ENCODE data around the gene CDC73. TPM values are rescaled to one million over a fixed set of nuclear protein-coding genes. Genes with fewer than 3 reads are reported as not detected.

The CDC73 gene
- total RNA-seq, 1 experiment from 2014 or later, result 62.5 TPM

- H3K4me1 ChIP-seq (ENCODE audit: insufficient read depth, low read length), result no peaks in the 10 kb centered on the region
- H3K23me2 ChIP-seq (ENCODE audit: insufficient read length, low read depth, low read length, poor library complexity, severe bottlenecking), result no peaks in the 10 kb centered on the region
- no peaks in the 10 kb centered on the region for H4K20me1 ChIP-seq (ENCODE audit: control insufficient read depth, insufficient read depth, insufficient read length)
- no peak for DNase-seq
- H4K91ac ChIP-seq (ENCODE audit: insufficient read length, low read depth, low read length), result no peak overlapping the region
- no peak overlapping the region for H4K8ac ChIP-seq (replicated peaks; ENCODE audit: insufficient read length, low read depth, low read length)
- no peaks in the 10 kb centered on the region for H3K79me2 ChIP-seq (ENCODE audit: insufficient read depth, low read length)
- no peak overlapping the region for H2AK5ac ChIP-seq (ENCODE audit: insufficient read length, low read length)
- H2BK5ac ChIP-seq (ENCODE audit: insufficient read length, low read length), result no peak overlapping the region
- no peak overlapping the region for H3K56ac ChIP-seq (ENCODE audit: insufficient read length, low read depth, low read length)
- no peak overlapping the region for H3K9ac ChIP-seq (ENCODE audit: extremely low read depth, insufficient read length, low read length)
- H3K27me3 ChIP-seq (ENCODE audit: insufficient read depth, low read length), result no peaks in the 10 kb centered on the region
- H3T11ph ChIP-seq (ENCODE audit: low read length), result no peak overlapping the region
- no peaks in the 10 kb centered on the region for H3K9me3 Mint-ChIP-seq
- H2BK12ac ChIP-seq (ENCODE audit: insufficient read length, low read depth, low read length), result no peak overlapping the region
- no peak overlapping the region for H3K4me3 Mint-ChIP-seq
- no peaks in the 10 kb centered on the region for H3K36me3 Mint-ChIP-seq (ENCODE audit: insufficient read depth in 1 of 3, low read depth in 3 of 3)
- no peak overlapping the region for H2BK15ac ChIP-seq (ENCODE audit: low read depth, low read length)
- H3K4me2 ChIP-seq (ENCODE audit: insufficient read depth, insufficient read length, low read length), result no peak overlapping the region
- no peak overlapping the region for H3K27ac Mint-ChIP-seq
- H3K79me1 ChIP-seq (ENCODE audit: insufficient read depth, low read depth, low read length, poor library complexity, severe bottlenecking), result no peaks in the 10 kb centered on the region
- H2BK120ac ChIP-seq (ENCODE audit: low read depth, low read length, poor library complexity, severe bottlenecking), result no peak overlapping the region
- no peak overlapping the region for H3K4ac ChIP-seq (ENCODE audit: low read depth, low read length)
- H3K4me1 Mint-ChIP-seq, result no peaks in the 10 kb centered on the region
- no peak overlapping the region for H3K18ac ChIP-seq (ENCODE audit: insufficient read length, low read depth, low read length)
- no CpG with 5 or more reads among the region's 2 CpGs for WGBS (ENCODE audit: extremely low coverage, insufficient read length, low lambda C conversion rate)
- no peaks in the 10 kb centered on the region; the same call in 1 of the 2 replicates for H3K27me3 Mint-ChIP-seq (ENCODE audit: low read depth)
- no peak for TF ChIP-seq CTCF (conservative IDR thresholded peaks at IDR 0.05)
- H4K5ac ChIP-seq (ENCODE audit: insufficient read length, low read depth, low read length), result no peak overlapping the region
- H2BK20ac ChIP-seq (ENCODE audit: low read depth, low read length, poor library complexity, severe bottlenecking), result no peak overlapping the region
- H2AFZ ChIP-seq (ENCODE audit: low read length), result no peak overlapping the region
- no peaks in the 10 kb centered on the region for H3K9me3 ChIP-seq (ENCODE audit: control insufficient read depth, low read depth, low read length)
- H3K23ac ChIP-seq (ENCODE audit: insufficient read length, low read depth, low read length), result no peak overlapping the region
- no peak overlapping the region for H3K14ac ChIP-seq (ENCODE audit: insufficient read depth, low read length)
- H3K27ac ChIP-seq (ENCODE audit: insufficient read length, low read depth, low read length), result no peak overlapping the region
Observed at GRCh38 chr1:193301746-193302145, 179.9 kb downstream of the CDC73 start.

Data from H9 (cell line).